Glutamatergic neuron (in vitro differentiated cells): ENCODE measurements around the gene CDH4. TPM values are rescaled to one million over a fixed set of nuclear protein-coding genes. Genes with fewer than 3 reads are reported as not detected.

Experiments used
- DNase-seq: peaks from one replicate; pipeline ENCODE4 v3.0.0; 2022
- H3K27ac Mint-ChIP-seq: one replicate; pipeline ENCODE4 v1.8.0; 2020; ENCODE audit warnings: mild to moderate bottlenecking, mixed read lengths, inconsistent platforms; ENCODE audit not compliant: unreplicated experiment
- H3K27me3 Mint-ChIP-seq: one replicate; pipeline ENCODE4 v1.8.0; 2020; ENCODE audit warnings: mild to moderate bottlenecking, moderate library complexity, mixed read lengths, inconsistent platforms; ENCODE audit not compliant: unreplicated experiment
- H3K36me3 Mint-ChIP-seq: one replicate; pipeline ENCODE4 v1.8.0; 2020; ENCODE audit warnings: mild to moderate bottlenecking, mixed read lengths, inconsistent platforms; ENCODE audit not compliant: unreplicated experiment
- H3K4me1 Mint-ChIP-seq: one replicate; pipeline ENCODE4 v1.8.0; 2020; ENCODE audit warnings: mild to moderate bottlenecking, low read depth, mixed read lengths, inconsistent platforms; ENCODE audit not compliant: unreplicated experiment
- H3K4me3 Mint-ChIP-seq: one replicate; pipeline ENCODE4 v1.8.0; 2020; ENCODE audit warnings: mild to moderate bottlenecking, mixed read lengths, inconsistent platforms; ENCODE audit not compliant: unreplicated experiment
- H3K9me3 Mint-ChIP-seq: one replicate; pipeline ENCODE4 v1.8.0; 2020; ENCODE audit warnings: mild to moderate bottlenecking, moderate library complexity, mixed read lengths, inconsistent platforms; ENCODE audit not compliant: unreplicated experiment
- CTCF ChIP-seq: fragments of 200-600 bp; sonication (generic); IDR thresholded peaks from one replicate; pipeline ENCODE4 v1.5.0; 2021; ENCODE audit not compliant: partially characterized antibody, unreplicated experiment
- total RNA-seq: library from RNA; stranded (reverse); fragmentation: NEBNext Ultra II Directional; extraction: Animal tissue kit (Norgen Biotek cat#: 25700); gene quantifications from one replicate; pipeline ENCODE4 v1.2.1, GENCODE V29; 2021; ENCODE audit not compliant: unreplicated experiment

The CDH4 gene
- total RNA-seq, 1 donor from 2014 or later: 1.2 TPM

- Mint-ChIP-seq H3K27me3 (no peaks in the 10 kb centered on the region), H3K9me3 (peaks cover 1% of the 10 kb centered on the region), H3K4me3 (no peak overlapping the region), H3K36me3 (no peaks in the 10 kb centered on the region), H3K4me1 (peaks cover 4% of the 10 kb centered on the region), H3K27ac (no peak overlapping the region)
- TF ChIP-seq CTCF: no peak
- DNase-seq: no peak
These were observed 369.1 kb downstream of the CDH4 start for GRCh38 chr20:61621035-61621730.

GRCh38 chr20:61621852-61622251 lies 369.8 kb downstream of the CDH4 start:
- DNase-seq: no peak
- Mint-ChIP-seq H3K36me3 (no peaks in the 10 kb centered on the region), H3K9me3 (peaks cover 1% of the 10 kb centered on the region), H3K27me3 (no peaks in the 10 kb centered on the region), H3K4me1 (peaks cover 4% of the 10 kb centered on the region), H3K4me3 (no peak overlapping the region), H3K27ac (no peak overlapping the region)
- no peak for TF ChIP-seq CTCF

GRCh38 chr20:61623451-61623850 lies 371.4 kb downstream of the CDH4 start:
- Mint-ChIP-seq H3K27me3 (no peaks in the 10 kb centered on the region), H3K36me3 (no peaks in the 10 kb centered on the region), H3K4me3 (no peak overlapping the region), H3K9me3 (no peaks in the 10 kb centered on the region), H3K27ac (no peak overlapping the region), H3K4me1 (peaks cover 4% of the 10 kb centered on the region)
- DNase-seq: no peak
- no peak for TF ChIP-seq CTCF

- Mint-ChIP-seq H3K36me3 (no peaks in the 10 kb centered on the region), H3K4me1 (peaks cover 4% of the 10 kb centered on the region), H3K4me3 (no peak overlapping the region), H3K27ac (no peak overlapping the region), H3K27me3 (no peaks in the 10 kb centered on the region), H3K9me3 (peaks cover 1% of the 10 kb centered on the region)
- no peak for TF ChIP-seq CTCF
- no peak for DNase-seq
These were observed 373.2 kb downstream of the CDH4 start for GRCh38 chr20:61625246-61625645.

GRCh38 chr20:61626412-61626811 lies 374.4 kb downstream of the CDH4 start:
- TF ChIP-seq CTCF: no peak
- H3K36me3 Mint-ChIP-seq: no peaks in the 10 kb centered on the region
- no peaks in the 10 kb centered on the region for H3K27me3 Mint-ChIP-seq
- no peak overlapping the region for H3K27ac Mint-ChIP-seq
- H3K4me3 Mint-ChIP-seq: no peak overlapping the region
- H3K4me1 Mint-ChIP-seq: peaks cover 4% of the 10 kb centered on the region
- peaks cover 7% of the 10 kb centered on the region for H3K9me3 Mint-ChIP-seq
- no peak for DNase-seq
